Esophagus mucosa (tissue), 1 donor: ENCODE data around the gene AOAH. TPM values are rescaled to one million over a fixed set of nuclear protein-coding genes. Genes with fewer than 3 reads are reported as not detected.

Source experiments
- ATAC-seq: fragments of 200-7000 bp; cut with Tn5 transposase; one replicate; pipeline ENCODE4 v1.9.1; 2020
- total RNA-seq: library from RNA; stranded (reverse); gene quantifications from one replicate; pipeline ENCODE4 v1.2.4, GENCODE V29; 2023
- donor health status: DM: yes; HTN: yes; CAD: no.

Gene AOAH
- total RNA-seq, 1 donor from 2014 or later: 1.7 TPM

- no peak for ATAC-seq
Measured at GRCh38 chr7:36690514-36691187, 33.6 kb downstream of the AOAH start.

- no peak for ATAC-seq
Measured at GRCh38 chr7:36690041-36690440, 34.3 kb downstream of the AOAH start.

DNA sequence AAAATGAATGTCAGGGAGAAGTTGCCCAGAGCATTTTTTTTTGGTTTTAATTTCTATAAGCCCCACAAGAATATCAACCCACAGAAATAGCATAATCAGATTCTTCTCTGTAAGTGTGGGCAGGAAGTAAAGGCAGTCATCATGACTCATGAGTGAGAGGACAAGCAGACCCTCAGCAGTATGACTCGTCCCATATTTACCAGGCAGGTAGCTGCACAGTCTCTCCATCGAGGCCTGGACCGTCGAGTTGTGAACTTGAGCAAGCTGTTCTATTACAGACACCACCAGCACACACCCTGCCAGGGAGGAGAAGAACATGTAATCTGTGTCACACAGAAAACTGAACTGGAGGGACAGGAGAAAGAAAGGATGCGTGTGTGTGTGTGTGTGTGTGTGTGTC is 37.8 kb downstream of the AOAH start:
- ATAC-seq: no peak

- ATAC-seq: no peak
Measured at GRCh38 chr7:36684954-36685353, 39.3 kb downstream of the AOAH start.

DNA sequence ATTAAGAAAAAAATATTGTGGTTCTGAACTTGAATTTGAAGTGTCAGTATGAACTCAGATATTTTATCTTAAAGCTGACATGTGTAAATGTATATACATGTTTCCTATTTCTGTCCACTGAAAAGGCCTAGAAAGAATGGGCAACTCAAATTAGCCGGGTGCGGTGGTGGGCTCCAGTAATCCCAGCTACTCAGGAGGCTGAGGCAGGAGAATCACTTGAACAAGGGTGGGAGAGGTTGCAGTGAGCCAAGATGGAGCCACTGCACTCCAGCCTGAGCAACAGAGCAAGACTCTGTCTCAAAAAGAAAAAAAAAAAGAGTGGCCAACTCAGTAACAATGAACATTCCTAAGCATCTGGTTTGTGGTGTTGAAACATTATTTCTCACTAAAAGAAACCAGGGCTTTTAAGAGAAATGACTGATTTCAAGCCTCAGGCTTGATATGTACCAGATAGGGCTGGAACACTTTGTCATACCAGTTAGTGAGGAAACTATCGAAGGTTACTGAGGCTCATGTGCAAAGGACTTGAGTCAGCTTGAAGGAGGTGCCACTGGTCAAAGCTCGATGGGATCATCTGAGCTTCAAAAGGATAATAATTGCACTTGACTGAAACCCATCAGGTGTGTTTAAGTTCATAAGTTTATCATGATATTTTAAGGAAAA is 40.5 kb downstream of the AOAH start:
- peak; percentile 70 for ATAC-seq

- no peak for ATAC-seq
Measured at GRCh38 chr7:36683111-36683510, 41.2 kb downstream of the AOAH start.

DNA sequence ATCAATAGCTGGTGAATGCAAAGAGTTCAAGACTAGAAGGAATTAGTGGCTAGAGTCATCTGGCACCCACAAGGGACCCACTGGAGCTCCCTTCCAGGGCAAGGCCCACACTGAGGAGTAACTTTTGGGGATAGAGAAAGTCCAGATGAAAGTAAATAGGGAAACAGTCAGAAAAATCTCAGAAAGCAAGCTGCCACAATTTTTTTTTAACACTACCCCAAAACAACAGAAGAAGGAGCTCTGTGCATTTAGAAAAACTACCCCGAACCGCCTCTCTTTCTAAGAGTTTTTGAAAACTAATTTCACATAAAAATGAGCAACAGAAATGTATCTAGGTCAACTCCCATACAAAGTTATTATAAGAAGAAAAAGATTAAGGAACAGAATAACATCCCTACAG is 42.2 kb downstream of the AOAH start:
- no peak for ATAC-seq

DNA sequence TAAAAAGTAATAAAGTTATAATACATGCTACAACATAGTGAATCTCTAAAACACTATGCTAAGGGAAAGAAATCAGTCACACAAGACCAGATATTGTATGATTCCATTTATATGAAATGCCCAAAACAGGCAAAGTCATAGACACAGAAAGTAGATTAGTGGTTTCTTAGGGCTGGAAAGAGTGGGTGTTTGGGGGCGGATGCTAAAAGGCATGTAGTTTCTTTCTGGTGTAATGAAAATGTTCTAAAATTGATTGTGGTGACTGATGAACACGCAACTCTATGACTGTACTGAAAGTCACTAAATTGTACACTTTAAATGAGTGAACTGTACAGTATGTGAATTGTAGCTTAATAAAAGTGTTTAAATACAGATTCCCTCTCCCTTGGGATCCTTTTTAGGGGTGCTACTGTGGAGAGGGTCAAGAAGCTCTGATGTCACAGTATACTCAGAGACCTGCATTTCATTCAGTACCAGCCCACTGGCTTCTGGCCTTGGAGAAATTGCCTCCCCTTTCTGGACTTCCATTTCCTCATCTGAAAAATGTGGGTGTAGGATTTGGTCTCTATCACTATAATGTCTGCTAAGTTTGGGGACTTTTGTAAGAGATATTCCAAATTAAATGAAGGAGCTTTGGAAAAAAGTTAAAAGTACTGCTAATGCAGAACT is 46.4 kb downstream of the AOAH start:
- ATAC-seq: no peak

DNA sequence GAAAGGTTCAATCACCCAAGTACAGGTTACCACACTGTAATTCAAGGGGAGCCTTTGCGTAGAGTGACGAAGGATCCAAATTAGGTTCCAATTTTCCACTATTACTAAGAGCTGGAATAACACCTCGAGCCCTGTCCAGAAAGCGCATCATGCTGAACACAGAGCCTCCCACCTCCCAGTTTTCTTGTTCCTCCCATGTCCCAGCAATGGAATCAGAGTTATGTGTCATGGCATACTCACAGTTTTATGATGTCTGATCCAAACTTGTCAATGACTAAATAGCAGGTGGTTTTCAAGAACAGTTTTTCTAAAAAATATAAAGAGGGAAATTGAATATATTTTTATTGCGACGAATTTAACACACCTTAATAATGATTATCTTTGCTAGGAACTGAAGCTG is 50.6 kb downstream of the AOAH start:
- no peak for ATAC-seq

DNA sequence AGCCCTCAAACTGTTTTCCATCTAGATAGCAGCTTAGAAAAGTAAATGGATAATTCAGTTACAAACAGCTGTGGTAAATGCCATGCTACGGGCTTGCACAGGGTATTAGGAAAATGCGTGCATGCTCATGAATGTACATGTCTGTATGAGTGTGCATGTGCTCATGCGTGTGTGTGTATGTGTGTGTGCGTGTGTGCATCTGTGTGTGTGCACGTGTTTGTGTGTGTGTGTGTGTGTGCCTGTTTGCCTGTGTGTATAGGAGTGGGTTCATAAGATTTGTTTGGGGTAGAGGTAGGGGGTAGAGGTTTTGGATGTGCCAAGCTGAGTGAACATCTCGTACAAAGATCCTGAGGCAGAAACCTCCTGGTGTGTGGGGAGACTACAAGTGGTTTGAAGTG is 52.9 kb downstream of the AOAH start:
- ATAC-seq: no peak

- peak; percentile 93 for ATAC-seq
Measured at GRCh38 chr7:36670585-36671431, 53.5 kb downstream of the AOAH start.

GRCh38 chr7:36668750-36669149 is 55.5 kb downstream of the AOAH start:
- ATAC-seq: no peak

- no peak for ATAC-seq
Measured at GRCh38 chr7:36668080-36668479, 56.2 kb downstream of the AOAH start.

DNA sequence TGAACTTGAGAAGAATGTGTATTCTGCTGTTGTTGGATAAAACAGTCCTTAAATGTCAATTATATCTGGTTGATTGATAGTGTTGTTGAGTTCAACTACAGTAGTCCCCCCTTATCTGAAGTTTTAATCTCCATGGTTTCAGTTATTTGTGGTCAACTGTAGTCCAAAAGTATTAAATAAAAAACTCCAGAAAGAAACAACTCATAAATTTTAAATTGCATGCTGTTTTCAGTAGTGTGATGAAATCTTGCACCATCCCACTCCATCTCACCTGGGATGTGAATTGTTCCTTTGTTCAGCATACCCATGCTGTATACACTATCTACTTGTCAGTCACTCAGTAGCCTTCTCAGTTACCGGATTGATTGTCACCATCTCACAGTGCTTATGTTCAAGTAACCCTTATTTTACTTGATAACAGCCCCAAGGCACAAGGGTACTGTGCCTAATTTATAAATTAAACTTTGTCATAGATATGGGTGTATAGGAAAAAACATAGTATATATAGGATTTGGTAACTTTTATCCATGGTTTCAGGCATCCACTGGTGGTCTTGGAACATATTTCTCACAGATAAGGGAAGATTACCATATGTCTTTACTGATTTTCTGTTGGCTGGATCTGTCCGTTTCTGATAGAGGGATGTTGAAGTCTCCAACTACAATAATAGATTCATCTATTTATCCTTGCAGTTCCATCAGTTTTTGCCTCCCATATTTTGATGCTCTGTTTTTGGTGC is 57.1 kb downstream of the AOAH start:
- ATAC-seq: no peak

DNA sequence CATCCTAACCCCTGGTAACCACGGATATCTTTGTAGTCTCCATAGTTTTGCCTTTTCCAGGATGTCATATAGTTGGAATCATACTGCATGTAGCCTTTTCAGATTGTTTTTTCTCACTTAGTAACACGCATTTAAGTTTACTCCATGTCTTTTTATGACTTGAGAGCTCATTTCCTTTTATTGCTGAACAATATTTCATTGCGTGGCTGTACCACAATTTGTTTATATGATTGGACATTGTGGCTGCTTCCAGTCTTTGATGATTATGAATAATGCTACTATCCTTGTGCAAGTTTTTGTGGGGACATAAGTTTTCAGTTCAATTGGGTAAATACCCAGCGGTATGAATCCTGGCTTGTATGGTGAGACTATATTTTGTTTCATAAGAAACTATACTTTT is 60.8 kb downstream of the AOAH start:
- ATAC-seq: no peak

- ATAC-seq: peak; percentile 53
Measured at GRCh38 chr7:36661135-36661840, 63.0 kb downstream of the AOAH start.

GRCh38 chr7:36659638-36660341 is 64.5 kb downstream of the AOAH start:
- ATAC-seq: no peak

DNA sequence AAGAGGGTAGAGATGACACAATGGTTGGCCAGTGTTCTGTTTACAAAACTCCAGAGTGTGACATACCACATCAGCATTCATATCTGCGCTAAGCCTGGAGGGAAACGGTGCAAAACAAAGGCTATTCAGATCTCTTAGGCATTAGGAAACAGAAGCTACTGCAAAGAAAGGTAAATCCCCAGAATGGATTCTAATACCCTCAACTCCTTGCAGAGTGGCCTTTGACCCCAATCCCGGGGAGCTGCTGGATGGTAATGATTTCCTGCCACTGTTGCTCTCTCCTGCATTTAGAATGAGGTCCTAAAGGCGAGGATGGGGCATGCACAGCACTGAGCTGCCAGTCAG is 65.2 kb downstream of the AOAH start:
- ATAC-seq: peak; percentile 57

DNA sequence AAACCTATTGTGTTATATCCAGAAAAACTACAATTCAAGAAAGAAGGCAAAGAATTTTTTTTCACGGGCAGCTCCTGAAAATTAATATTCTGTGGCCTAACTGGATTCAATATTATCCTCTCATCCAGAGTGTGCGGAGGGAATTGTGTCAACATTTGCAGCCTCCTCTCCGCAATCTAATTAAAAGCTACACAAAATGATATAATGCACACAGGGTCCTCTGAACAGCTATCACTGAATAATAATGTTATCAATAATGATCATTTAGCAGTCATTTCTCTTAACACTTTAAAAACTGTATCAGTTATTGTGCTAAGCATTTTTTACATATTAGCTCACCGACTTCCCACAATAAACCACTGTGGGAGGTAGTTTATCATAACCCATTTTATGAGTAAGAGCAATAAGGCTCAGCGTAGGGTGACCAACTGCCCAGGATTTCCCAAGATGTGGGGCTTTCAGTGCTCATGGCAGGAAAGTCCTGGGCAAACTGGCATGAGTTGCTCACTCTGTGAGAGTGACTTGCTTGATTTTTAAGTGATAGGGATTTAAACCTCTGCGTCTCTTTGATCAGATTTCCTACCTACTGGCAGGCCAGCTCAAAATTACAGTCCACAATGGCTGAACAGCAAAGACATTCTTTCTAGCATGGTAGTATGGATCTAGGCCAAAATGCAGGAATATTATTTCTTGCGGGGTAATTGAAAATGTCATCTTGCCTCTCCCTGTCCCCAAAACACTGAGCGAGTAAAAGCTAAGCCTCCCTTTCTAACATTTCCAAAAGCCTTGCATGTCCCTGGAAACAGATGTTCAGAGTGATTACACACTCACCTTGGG is 65.7 kb downstream of the AOAH start:
- ATAC-seq: no peak

- no peak for ATAC-seq
Measured at GRCh38 chr7:36657036-36657660, 67.1 kb downstream of the AOAH start.
